Gastrocnemius medialis (tissue), 4 donors: ENCODE measurements around the gene NAPEPLD.
"Not testable (repeated sequence)": the region's sequence is repeated elsewhere in the genome, so short reads cannot be mapped to it uniquely, and the experiment has no call there.

Experiments used
- CTCF ChIP-seq, 5 experiments: fragments of 450-650 bp in 3 of 5; fragments of 200-600 bp in 2 of 5; sonication (generic) in 2 of 5; IDR thresholded peaks in 4 of 5; conservative IDR thresholded peaks in 1 of 5; 1 replicate in 4 of 5; 2 replicates in 1 of 5; pipeline ENCODE4 v1.5.1; 2016 to 2019; ENCODE audit warnings: antibody characterized with exemption in 5 of 5, mild to moderate bottlenecking in 3 of 5, moderate library complexity in 3 of 5
- POLR2A ChIP-seq, 2 donors: fragments of 450-650 bp; IDR thresholded peaks; one replicate each; pipeline ENCODE4 v1.6.1; 2017; ENCODE audit warnings: antibody characterized with exemption in 2 of 2, mild to moderate bottlenecking in 2 of 2, moderate library complexity in 2 of 2

- TF ChIP-seq CTCF (IDR thresholded peaks at IDR 0.05 in 4 of 5, conservative IDR thresholded peaks at IDR 0.05 in 1 of 5); POLR2A (IDR thresholded peaks at IDR 0.05): not testable (repeated sequence)
Measured at GRCh38 chr7:103161998-103162616, 13.2 kb upstream of the NAPEPLD start.
